Left lung (tissue), 10 donors: Measurements from ENCODE around the gene CDC6. TPM values are rescaled to one million over a fixed set of nuclear protein-coding genes. Genes with fewer than 3 reads are reported as not detected.

ENCODE experiments used
- ATAC-seq: fragments of 200-7000 bp; cut with Tn5 transposase; one replicate; pipeline ENCODE4 v1.9.1; 2020; ENCODE audit warnings: moderate library complexity
- DNase-seq, 4 donors: peaks; one replicate each; pipeline ENCODE4 v3.0.0-alpha.2; 2013 to 2020
- H3K27ac ChIP-seq, 2 donors: fragments of 200-600 bp; sonication (generic) in 1 of 2; one replicate each; pipeline versions ENCODE4 v1.5.0 to v1.8.0; 2020 to 2021
- H3K27me3 ChIP-seq, 2 donors: fragments of 200-600 bp; sonication (generic) in 1 of 2; one replicate each; pipeline versions ENCODE4 v1.5.0 to v1.8.0; 2020 to 2021
- H3K36me3 ChIP-seq, 2 donors: fragments of 200-600 bp; sonication (generic) in 1 of 2; one replicate each; pipeline versions ENCODE4 v1.5.0 to v1.8.0; 2020 to 2021
- H3K4me1 ChIP-seq, 2 donors: fragments of 200-600 bp; one replicate each; pipeline ENCODE4 v1.8.0; 2021
- H3K4me3 ChIP-seq, 2 donors: fragments of 200-600 bp; sonication (generic) in 1 of 2; one replicate each; pipeline versions ENCODE4 v1.5.0 to v1.8.0; 2020 to 2021; ENCODE audit warnings: mild to moderate bottlenecking in 1 of 2
- H3K9me3 ChIP-seq, 2 donors: fragments of 200-600 bp; sonication (generic) in 1 of 2; one replicate each; pipeline versions ENCODE4 v1.5.0 to v1.8.0; 2020 to 2021
- CTCF ChIP-seq, 2 donors: fragments of 200-600 bp; sonication (generic) in 1 of 2; IDR thresholded peaks; one replicate each; pipeline versions ENCODE4 v1.5.0 to v1.8.0; 2021; ENCODE audit warnings: antibody characterized with exemption in 2 of 2
- intact Hi-C, 2 donors: fragments of 100-400 bp; cut with DNase I; formaldehyde crosslinking; loops; one replicate each; pipeline versions ENCODE4 v1.11.2 to v1.14.2; 2022
- polyA plus RNA-seq, 6 donors: library from polyadenylated mRNA; unstranded; fragments of 120-200 nt; gene quantifications; one replicate each; pipeline ENCODE4 v1.2.1, GENCODE V29; 2013; ENCODE audit not compliant: insufficient read length in 6 of 6
- total RNA-seq, 2 donors: library from RNA; stranded (reverse); fragmentation: NEBNext Ultra II Directional; extraction: Animal tissue kit (Norgen Biotek cat#: 25700); gene quantifications; one replicate each; pipeline ENCODE4 v1.2.1, GENCODE V29; 2021
- donor health status: DM: no; HTN: yes; CAD: no.
- donor health status: DM: no; HTN: no; CAD: no.

Gene CDC6
- total and polyA plus RNA-seq, 8 donors: 12.8 to 25.9 (median 20.3) TPM

GRCh38 chr17:40352779-40353394 lies 65.2 kb downstream of the CDC6 start:
- DNase-seq: peak in 1 of 4 donors; percentile 58
- H3K27ac ChIP-seq: no peak overlapping the region
- peak; percentile 2 for ATAC-seq
- H3K27me3 ChIP-seq: no peaks in the 10 kb centered on the region
- no peak overlapping the region for H3K4me3 ChIP-seq
- intact Hi-C loops: loop anchor here (5.0 to 10.0 kb wide), 2 partner anchors 46 to 48 kb away; partner anchors contain the start of gene RARA (in 2 of the 2)
- peaks cover 0 to 95% of the 10 kb centered on the region in 2 donors for H3K36me3 ChIP-seq
- no peaks in the 10 kb centered on the region for H3K9me3 ChIP-seq
- TF ChIP-seq CTCF (IDR thresholded peaks at IDR 0.05): no peak
- peaks cover 25 to 80% of the 10 kb centered on the region in 2 donors for H3K4me1 ChIP-seq

Other genes starting within 250 kb of the CDC6 start
- gene MED24, start 233.5 kb upstream of the CDC6 start, total RNA-seq: 10 to 100 TPM; 72.0 to 75.2 TPM
- gene MED24, start 233.5 kb upstream of the CDC6 start, polyA plus RNA-seq: 100 to 1,000 TPM in 5 of 6 donors, 10 to 100 TPM in 1; 95.0 to 144 (median 114) TPM
- gene THRA, start 224.9 kb upstream of the CDC6 start, total RNA-seq: 10 to 100 TPM; 37.9 to 45.2 TPM
- gene THRA, start 224.9 kb upstream of the CDC6 start, polyA plus RNA-seq: 10 to 100 TPM; 69.3 to 80.7 (median 75.3) TPM
- gene NR1D1, start 187.3 kb upstream of the CDC6 start, total RNA-seq: 10 to 100 TPM in 1 of 2 donors, 1 to 10 TPM in 1; 6.5 to 11.4 TPM
- 1 to 10 TPM; 3.0 to 4.9 (median 3.9) TPM for gene NR1D1, start 187.3 kb upstream of the CDC6 start, polyA plus RNA-seq
- gene MSL1, start 165.9 kb upstream of the CDC6 start, total RNA-seq: 100 to 1,000 TPM in 1 of 2 donors, 10 to 100 TPM in 1; 84.1 to 112 TPM
- 100 to 1,000 TPM; 174 to 203 (median 192) TPM for gene MSL1, start 165.9 kb upstream of the CDC6 start, polyA plus RNA-seq
- 10 to 100 TPM; 63.4 to 98.8 TPM for gene CASC3, start 147.3 kb upstream of the CDC6 start, total RNA-seq
- 100 to 1,000 TPM; 110 to 136 (median 129) TPM for gene CASC3, start 147.3 kb upstream of the CDC6 start, polyA plus RNA-seq
- 10 to 100 TPM in 1 of 2 donors, 1 to 10 TPM in 1; 7.4 to 13.1 TPM for gene RAPGEFL1, start 110.4 kb upstream of the CDC6 start, total RNA-seq
- 10 to 100 TPM in 1 of 6 donors, 1 to 10 TPM in 5; 6.3 to 10.3 (median 7.5) TPM for gene RAPGEFL1, start 110.4 kb upstream of the CDC6 start, polyA plus RNA-seq
- 10 to 100 TPM; 35.5 to 35.8 TPM for gene WIPF2, start 68.6 kb upstream of the CDC6 start, total RNA-seq
- gene WIPF2, start 68.6 kb upstream of the CDC6 start, polyA plus RNA-seq: 10 to 100 TPM; 29.0 to 34.4 (median 30.8) TPM
- 10 to 100 TPM; 54.7 to 62.6 TPM for gene RARA, start 21.3 kb downstream of the CDC6 start, total RNA-seq
- gene RARA, start 21.3 kb downstream of the CDC6 start, polyA plus RNA-seq: 10 to 100 TPM; 45.5 to 58.6 (median 52.4) TPM
- gene GJD3, start 76.9 kb downstream of the CDC6 start, total RNA-seq: 1 to 10 TPM; 3.0 to 3.6 TPM
- gene GJD3, start 76.9 kb downstream of the CDC6 start, polyA plus RNA-seq: under 1 TPM in 1 of 6 donors, not detected in 5; 0.18 TPM
- 10 to 100 TPM; 18.1 to 40.0 TPM for gene TOP2A, start 130.0 kb downstream of the CDC6 start, total RNA-seq
- 100 to 1,000 TPM; 116 to 314 (median 158) TPM for gene TOP2A, start 130.0 kb downstream of the CDC6 start, polyA plus RNA-seq
- 100 to 1,000 TPM; 333 to 407 TPM for gene IGFBP4, start 155.6 kb downstream of the CDC6 start, total RNA-seq
- gene IGFBP4, start 155.6 kb downstream of the CDC6 start, polyA plus RNA-seq: 100 to 1,000 TPM; 207 to 257 (median 227) TPM
- gene TNS4, start 213.7 kb downstream of the CDC6 start, total RNA-seq: 1 to 10 TPM in 1 of 2 donors, under 1 TPM in 1; 0.23 to 1.6 TPM
- gene TNS4, start 213.7 kb downstream of the CDC6 start, polyA plus RNA-seq: under 1 TPM in 4 of 6 donors, not detected in 2; 0.03 to 0.18 (median 0.13) TPM